ENCODE results near the gene MYLK.

DNA sequence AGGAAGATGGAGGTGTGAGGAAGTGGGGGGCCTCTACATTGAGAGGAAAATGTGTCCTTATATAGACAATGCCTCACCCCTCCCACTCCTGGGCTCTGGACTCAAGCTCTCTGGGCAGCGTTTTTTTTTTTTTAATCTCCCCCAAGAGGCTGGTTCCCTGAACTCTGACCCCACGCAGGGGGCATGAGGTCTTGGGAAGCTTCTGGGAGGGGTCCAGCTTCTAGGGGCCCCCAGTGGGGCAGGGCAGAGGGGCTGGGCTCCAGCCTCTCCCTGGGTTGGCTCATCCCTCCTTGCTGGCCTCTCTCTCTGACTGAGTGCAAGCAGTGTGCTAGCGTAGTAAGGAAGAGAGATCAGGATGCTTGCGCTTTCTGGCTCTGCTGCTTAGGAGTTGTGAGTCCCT, 197.9 kb downstream of the MYLK start:
- TF ChIP-seq, protein P1, sequence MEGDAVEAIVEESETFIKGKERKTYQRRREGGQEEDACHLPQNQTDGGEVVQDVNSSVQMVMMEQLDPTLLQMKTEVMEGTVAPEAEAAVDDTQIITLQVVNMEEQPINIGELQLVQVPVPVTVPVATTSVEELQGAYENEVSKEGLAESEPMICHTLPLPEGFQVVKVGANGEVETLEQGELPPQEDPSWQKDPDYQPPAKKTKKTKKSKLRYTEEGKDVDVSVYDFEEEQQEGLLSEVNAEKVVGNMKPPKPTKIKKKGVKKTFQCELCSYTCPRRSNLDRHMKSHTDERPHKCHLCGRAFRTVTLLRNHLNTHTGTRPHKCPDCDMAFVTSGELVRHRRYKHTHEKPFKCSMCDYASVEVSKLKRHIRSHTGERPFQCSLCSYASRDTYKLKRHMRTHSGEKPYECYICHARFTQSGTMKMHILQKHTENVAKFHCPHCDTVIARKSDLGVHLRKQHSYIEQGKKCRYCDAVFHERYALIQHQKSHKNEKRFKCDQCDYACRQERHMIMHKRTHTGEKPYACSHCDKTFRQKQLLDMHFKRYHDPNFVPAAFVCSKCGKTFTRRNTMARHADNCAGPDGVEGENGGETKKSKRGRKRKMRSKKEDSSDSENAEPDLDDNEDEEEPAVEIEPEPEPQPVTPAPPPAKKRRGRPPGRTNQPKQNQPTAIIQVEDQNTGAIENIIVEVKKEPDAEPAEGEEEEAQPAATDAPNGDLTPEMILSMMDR (IDR thresholded peaks at IDR 0.05), result no peak
- no peak for TF ChIP-seq POLR2A (IDR thresholded peaks at IDR 0.05)
- TF ChIP-seq EP300 (IDR thresholded peaks at IDR 0.05), result no peak

Data from tibial nerve (tissue), 4 donors.